GM06990 (cell line): ENCODE data around the gene UBLCP1.
"Not testable (repeated sequence)": the region's sequence is repeated elsewhere in the genome, so short reads cannot be mapped to it uniquely, and the experiment has no call there.

Source experiments
- DNase-seq: peaks from one replicate; pipeline ENCODE4 v3.0.0-alpha.2; 2011; ENCODE audit not compliant: insufficient read length; ENCODE audit errors: extremely low read depth
- H3K27me3 ChIP-seq: replicated peaks from 2 replicates; pipeline ENCODE4 v1.6.0; 2011; ENCODE audit warnings: low read length; ENCODE audit not compliant: control insufficient read depth, insufficient read depth
- H3K36me3 ChIP-seq: 2 replicates; pipeline ENCODE4 v1.5.1; 2011; ENCODE audit warnings: low read length; ENCODE audit not compliant: control insufficient read depth, insufficient read depth
- H3K4me3 ChIP-seq: replicated peaks from 2 replicates; pipeline ENCODE4 v1.5.1; 2011; ENCODE audit warnings: low read depth, mild to moderate bottlenecking, control low read depth, low read length
- TF ChIP-seq, protein P1 (sequence below): IDR thresholded peaks from 2 replicates; pipeline ENCODE4 v1.5.1; 2011; ENCODE audit warnings: low read length, control low read depth, mild to moderate bottlenecking, inconsistent platforms; ENCODE audit not compliant: insufficient read depth, poor library complexity, severe bottlenecking

Gene UBLCP1

DNA sequence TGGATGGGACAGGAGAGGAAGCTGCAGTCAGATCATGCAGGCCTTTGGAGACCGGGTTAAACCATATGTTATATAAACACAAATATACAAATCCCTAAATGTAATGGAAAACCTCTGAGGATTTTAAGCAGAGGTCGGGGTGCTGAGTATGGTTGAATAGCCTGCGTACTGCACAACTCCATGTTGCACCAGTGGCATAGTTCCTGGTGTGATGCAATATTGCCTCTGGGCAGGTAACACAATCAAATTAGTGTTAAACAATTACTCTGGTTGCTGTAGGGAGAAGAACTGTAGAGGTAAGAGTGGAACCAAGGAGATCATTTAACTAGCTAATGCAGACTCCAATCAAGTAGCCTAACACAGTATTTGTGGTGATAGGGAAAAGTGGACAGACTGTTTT, 32.4 kb upstream of the UBLCP1 start:
- no peaks in the 10 kb centered on the region for H3K27me3 ChIP-seq
- no peak overlapping the region for H3K4me3 ChIP-seq
- DNase-seq: no peak
- no peaks in the 10 kb centered on the region for H3K36me3 ChIP-seq
- TF ChIP-seq, protein P1, sequence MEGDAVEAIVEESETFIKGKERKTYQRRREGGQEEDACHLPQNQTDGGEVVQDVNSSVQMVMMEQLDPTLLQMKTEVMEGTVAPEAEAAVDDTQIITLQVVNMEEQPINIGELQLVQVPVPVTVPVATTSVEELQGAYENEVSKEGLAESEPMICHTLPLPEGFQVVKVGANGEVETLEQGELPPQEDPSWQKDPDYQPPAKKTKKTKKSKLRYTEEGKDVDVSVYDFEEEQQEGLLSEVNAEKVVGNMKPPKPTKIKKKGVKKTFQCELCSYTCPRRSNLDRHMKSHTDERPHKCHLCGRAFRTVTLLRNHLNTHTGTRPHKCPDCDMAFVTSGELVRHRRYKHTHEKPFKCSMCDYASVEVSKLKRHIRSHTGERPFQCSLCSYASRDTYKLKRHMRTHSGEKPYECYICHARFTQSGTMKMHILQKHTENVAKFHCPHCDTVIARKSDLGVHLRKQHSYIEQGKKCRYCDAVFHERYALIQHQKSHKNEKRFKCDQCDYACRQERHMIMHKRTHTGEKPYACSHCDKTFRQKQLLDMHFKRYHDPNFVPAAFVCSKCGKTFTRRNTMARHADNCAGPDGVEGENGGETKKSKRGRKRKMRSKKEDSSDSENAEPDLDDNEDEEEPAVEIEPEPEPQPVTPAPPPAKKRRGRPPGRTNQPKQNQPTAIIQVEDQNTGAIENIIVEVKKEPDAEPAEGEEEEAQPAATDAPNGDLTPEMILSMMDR: no peak

DNA sequence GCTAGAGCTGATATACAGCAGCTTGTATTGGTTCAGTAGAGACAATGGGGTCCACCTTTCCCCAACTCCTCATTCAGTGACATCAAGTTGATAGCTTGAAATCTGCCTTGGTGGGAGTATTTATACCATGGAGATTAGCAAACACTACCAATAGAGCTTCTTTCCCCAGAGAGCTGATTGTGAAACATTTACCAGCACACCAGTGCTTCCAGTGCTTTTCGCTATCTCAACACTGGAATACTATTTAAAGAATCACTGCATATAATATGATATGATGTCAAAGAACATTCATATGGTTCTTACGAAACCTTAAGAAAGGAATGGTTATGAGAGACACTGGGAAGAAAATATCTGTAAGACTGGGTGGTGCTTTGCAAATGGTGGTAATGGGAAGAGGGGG, 31.9 kb upstream of the UBLCP1 start:
- no peaks in the 10 kb centered on the region for H3K27me3 ChIP-seq
- no peak for DNase-seq
- TF ChIP-seq, protein P1: no peak
- H3K36me3 ChIP-seq: no peaks in the 10 kb centered on the region
- no peak overlapping the region for H3K4me3 ChIP-seq

DNA sequence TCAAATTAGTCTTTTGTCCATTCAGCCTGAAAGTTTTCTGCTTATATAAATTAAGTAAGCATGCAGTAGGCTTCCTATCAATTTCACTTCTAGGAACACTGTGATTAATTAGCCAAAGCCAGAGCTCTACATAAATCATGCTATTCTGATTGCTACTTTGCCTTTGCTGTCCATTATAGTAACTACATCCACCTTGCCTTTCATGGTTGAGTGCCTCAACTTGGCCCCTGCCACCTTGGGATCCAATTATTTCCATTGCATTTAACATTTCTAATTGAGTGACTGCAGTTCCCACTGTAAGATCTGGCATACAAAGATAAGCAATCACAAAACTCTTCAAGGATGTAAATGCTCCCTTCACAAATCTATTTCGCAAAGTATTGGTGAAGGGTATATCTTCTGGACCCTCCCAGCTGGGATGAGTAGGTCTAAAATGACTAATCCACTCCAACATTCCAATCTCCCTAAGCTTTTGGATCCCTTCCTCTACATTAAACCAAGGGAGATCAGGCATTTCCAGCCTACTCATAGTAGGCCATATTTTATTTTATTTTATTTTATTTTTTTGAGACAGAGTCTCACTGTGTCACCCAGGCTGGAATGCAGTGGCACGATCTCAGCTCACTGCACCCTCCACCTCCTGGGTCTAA, 27.1 kb upstream of the UBLCP1 start:
- H3K36me3 ChIP-seq, H3K4me3 ChIP-seq, DNase-seq, H3K27me3 ChIP-seq: not testable (repeated sequence)

DNA sequence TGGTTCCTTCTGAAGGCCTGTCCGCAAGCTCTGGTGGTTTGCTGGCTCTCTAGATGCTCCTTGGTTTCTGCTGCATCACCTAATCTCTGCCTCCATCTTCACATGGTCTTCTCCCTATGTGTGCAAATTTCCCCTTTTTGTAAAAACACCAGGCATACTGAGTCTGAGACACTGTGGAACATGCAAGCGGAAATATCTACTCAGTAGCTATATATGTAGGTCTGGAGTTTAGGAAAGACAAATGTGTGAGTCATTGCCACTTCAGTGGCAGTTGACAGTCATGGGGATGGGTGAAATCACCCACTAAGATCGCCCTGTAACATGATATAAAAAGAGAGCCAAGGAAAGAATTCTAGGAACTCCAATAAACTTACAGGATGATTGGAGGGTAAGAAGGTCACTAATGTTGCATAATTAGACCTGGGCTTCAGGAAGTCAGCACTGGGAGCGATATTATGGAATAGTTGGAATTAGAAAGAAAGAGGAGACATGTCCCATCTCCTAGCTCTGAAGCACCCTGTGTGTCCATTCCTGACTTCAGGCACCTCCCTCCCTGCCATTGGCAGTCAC, 22.7 kb upstream of the UBLCP1 start:
- H3K4me3 ChIP-seq: no peak overlapping the region
- H3K36me3 ChIP-seq: no peaks in the 10 kb centered on the region
- H3K27me3 ChIP-seq: no peaks in the 10 kb centered on the region
- no peak for DNase-seq
- TF ChIP-seq, protein P1: no peak

DNA sequence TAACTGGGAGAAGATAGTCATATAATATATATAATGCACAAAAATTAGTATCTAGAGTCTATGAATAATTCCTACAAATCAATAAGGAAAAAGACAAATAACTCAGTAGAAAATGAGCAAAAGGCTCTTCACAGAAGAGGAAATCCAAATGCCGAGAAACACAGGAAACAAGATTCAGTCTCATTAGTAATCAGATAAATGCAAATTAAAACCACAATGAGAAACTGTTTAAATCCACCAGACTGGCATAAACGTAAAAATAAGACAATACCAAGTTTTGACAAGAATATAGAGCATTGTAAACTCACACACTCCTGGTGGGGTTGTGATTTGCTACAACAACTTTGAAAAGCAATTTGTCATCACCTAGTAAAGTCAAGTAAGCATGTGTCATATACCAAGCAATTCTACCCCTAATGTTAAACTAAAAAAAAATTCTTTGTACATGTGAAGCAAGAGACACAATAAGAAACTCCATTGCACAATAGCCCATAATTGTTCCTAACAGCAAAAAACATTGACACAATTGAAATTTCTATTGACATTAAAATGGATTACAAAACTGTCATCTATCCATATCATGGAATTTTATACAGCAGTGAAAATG, 21.0 kb upstream of the UBLCP1 start:
- Histone ChIP-seq H3K4me3 (no peak overlapping the region), H3K36me3 (no peaks in the 10 kb centered on the region), H3K27me3 (no peaks in the 10 kb centered on the region)
- TF ChIP-seq, protein P1: no peak
- no peak for DNase-seq

DNA sequence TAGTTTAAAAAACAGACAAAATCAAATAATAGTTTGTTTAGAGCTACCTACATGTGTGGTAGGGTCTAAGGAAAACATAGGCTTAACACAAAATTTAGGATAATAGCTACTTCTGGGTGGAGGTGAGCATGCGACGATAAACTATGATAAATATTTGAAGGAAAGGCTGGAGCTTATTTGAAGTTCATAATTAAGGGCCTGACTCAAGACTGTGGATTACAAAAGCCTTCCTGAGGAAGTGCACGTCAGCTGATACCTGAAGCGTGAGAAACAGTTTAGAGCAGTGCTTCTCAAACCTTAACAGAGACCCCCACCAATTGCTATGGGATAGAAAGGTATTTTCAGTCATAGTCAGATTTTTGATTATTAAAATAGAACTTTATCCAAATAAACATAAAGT, 20.4 kb upstream of the UBLCP1 start:
- no peak overlapping the region for H3K4me3 ChIP-seq
- no peaks in the 10 kb centered on the region for H3K27me3 ChIP-seq
- H3K36me3 ChIP-seq: no peaks in the 10 kb centered on the region
- TF ChIP-seq, protein P1: no peak
- DNase-seq: no peak
